AG08396 (cell line): ENCODE data around the gene LRP10.
A peak's percentile ranks its signal among the peaks of the same experiment; 100 is the strongest.
"Not testable (repeated sequence)": the region's sequence is repeated elsewhere in the genome, so short reads cannot be mapped to it uniquely, and the experiment has no call there.

Experiments
- DNase-seq: peaks from one replicate; pipeline ENCODE4 v3.0.0; 2012; ENCODE audit warnings: low spot score, mixed read lengths

LRP10 gene, protein sequence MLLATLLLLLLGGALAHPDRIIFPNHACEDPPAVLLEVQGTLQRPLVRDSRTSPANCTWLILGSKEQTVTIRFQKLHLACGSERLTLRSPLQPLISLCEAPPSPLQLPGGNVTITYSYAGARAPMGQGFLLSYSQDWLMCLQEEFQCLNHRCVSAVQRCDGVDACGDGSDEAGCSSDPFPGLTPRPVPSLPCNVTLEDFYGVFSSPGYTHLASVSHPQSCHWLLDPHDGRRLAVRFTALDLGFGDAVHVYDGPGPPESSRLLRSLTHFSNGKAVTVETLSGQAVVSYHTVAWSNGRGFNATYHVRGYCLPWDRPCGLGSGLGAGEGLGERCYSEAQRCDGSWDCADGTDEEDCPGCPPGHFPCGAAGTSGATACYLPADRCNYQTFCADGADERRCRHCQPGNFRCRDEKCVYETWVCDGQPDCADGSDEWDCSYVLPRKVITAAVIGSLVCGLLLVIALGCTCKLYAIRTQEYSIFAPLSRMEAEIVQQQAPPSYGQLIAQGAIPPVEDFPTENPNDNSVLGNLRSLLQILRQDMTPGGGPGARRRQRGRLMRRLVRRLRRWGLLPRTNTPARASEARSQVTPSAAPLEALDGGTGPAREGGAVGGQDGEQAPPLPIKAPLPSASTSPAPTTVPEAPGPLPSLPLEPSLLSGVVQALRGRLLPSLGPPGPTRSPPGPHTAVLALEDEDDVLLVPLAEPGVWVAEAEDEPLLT

DNA sequence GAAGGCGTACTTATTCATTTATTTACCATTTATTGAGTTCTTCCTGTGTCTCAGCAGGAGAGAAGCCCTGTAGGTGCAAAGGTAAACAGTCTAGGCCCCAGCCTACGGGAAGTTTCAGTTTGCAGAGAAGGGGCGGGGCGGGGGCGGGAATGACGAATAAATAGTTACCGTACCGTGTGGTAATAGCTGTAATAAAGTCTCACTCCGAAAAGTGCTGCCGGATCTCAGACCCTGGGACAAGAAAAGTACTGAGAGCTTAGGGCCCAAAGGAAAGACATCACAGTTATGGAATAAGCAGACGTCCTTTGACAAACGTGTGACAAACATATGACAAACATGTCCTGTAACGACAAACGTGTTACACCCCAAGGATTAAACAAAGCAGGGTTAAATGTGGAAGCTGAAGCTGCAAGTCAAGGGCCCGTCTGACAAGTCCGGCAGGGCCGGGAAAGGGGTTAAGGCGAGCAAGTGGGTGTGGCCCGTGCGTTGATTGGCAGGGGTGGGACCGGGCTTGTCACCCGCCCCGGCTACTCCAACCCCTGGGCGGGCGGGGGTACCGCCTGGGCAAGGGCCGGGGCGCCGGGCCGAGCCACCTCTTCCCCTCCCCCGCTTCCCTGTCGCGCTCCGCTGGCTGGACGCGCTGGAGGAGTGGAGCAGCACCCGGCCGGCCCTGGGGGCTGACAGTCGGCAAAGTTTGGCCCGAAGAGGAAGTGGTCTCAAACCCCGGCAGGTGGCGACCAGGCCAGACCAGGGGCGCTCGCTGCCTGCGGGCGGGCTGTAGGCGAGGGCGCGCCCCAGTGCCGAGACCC lies at the start of gene LRP10:
Gene LRP10, plus strand, starts transcription at position 517 of the 809 bp plus-strand sequence. CDS start 564 bp downstream, outside the sequence.
- peak; percentile 87 for DNase-seq

DNA sequence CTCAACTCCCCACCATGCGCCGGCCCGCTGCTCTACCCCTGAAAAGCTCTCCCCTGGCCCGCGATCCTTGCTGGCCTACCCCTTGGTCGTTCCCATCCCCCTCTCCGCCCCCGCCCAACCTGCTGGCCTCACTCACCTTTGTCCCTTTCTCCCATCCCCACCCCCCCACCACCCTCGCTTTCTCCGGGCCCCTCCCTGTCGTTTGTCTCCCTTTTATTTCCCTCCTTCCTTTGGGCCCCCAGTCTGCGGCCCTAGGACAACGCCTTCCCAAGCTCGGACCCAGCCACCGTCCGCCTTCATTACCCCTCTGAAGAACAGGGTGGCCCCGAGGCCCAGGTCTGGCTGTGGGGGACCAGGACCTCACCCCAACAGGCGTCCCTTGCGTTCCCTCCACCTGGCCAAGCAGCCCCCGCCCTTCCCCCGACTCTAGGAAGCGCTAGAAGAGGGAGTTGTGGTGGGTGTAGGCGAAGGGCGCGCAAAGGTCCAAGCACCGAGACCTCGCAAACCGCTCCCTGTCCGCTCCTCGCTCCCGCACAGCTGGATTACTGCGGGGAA lies 49.4 kb upstream of the LRP10 start:
- DNase-seq = no peak

DNA sequence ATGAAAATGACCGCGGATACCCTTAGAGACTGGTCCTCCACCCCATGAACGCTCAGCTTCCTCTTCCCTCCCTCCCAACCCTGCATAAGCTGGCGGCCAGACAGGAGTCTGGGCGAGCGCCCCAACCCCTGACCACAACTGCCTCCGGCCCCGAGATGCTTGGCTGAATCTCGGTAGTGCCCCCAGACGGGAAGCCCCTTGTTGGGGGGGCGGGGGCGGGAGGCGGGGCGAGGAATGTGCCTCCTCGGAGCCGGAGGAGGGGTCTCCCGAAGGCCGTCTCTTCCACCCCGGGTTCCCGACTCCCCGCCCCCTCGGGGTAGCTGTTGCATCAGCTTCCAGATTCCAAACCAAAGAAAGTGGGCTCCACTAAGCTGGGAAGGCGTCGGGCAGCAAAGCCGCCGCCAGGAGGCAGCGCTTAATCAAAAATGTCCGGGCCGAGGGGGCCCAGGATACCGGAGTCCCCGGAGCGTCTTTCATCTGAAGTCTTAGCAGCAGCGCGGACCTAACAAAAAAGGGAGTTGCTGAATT lies 48.9 kb upstream of the LRP10 start:
- peak; percentile 82 for DNase-seq

DNA sequence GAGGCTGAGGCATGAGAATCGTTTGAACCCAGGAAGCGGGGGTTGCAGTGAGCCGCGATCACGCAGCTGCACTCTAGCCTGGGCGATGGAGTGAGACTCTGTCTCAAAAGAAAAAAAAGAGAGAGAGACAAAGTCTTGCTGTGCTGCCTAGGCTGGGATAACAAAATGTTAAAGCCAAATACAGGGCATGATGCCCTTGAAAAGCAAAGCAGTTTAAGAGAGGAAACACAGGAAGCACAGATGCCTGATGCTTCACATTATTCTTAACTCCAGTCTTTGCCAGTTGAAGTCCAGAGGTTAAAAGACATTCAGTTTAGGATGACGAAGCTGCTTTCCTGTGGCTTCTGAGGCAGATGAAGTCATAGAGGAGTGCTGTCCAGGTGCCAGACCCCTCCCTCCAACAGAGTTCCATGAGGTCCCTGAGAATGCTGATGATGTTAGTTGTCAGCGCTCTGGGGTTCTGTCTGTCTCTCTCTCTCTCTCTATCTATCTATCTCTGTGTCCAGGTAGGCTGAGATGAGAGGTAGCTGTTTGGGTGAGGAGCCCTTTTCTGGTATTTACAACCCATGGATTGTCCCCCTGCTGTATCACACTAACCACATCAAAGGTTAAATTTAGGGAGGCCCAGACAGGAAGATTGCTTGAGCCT lies 46.7 kb upstream of the LRP10 start:
- DNase-seq = peak; percentile 81

DNA sequence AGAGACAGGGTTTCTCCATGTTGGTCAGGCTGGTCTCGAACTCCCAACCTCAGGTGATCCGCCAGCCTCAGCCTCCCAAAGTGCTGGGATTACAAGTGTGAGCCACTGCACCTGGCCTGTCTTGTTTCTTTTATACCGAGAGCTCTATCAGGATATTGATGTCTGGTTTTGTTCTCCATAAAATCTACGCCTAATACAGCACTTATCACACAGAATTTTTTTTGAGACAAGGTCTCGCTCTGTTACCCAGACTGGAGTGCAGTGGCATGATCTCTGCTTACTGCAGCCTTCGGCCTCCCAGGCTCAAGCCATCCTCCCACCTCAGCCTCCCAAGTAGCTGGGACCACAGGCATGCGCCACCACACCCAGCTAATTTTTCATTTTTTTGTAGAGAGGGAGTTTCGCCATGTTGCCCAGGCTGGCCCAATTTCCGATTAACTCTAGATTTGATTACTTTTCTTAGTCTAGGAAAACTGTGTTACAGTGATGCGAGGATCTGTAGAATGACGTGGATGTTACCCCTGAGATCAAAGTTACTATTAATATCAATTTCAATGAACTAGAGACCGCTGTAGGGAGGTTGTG lies 42.4 kb upstream of the LRP10 start:
- not testable (repeated sequence) for DNase-seq

DNA sequence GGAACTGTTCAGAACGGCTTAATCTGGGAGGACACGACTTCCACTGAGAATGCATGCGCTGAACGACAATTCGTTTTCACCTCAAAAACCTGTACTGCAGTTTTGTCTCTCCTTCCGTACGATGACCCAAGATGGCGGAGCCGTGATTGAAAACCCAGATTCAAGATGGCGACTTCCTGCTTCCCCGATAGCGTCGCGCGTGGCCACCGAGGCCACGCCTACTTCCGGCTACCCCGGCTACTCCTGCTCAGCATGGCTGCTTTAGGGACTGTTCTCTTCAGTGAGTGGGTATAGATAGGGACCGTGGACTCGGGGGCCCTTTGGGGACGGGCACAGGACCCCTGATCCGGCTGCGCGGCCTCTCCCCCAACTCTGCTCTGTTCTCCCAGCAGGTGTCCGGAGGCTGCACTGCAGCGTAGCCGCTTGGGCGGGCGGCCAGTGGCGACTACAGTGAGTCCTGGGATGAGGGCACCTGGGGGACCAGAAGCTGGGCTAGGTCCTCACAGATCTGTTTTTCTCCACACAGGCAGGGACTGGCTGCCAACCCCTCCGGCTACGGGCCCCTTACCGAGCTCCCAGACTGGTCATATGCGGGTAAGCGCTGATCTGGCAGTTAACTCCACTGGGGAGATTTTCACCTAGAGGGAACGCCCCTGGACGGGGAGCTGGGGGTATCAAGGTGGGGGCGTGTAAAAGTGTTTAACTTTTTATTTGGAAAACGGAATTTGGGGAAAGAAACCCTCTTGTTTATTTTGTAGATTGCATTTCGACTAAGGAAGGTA lies 41.7 kb upstream of the LRP10 start, which contains the start of gene MRPL52:
Gene MRPL52, plus strand, starts transcription at position 227 of the 782 bp plus-strand sequence. Its CDS starts 26 bp downstream, at position 253.
- DNase-seq = peak; percentile 86

DNA sequence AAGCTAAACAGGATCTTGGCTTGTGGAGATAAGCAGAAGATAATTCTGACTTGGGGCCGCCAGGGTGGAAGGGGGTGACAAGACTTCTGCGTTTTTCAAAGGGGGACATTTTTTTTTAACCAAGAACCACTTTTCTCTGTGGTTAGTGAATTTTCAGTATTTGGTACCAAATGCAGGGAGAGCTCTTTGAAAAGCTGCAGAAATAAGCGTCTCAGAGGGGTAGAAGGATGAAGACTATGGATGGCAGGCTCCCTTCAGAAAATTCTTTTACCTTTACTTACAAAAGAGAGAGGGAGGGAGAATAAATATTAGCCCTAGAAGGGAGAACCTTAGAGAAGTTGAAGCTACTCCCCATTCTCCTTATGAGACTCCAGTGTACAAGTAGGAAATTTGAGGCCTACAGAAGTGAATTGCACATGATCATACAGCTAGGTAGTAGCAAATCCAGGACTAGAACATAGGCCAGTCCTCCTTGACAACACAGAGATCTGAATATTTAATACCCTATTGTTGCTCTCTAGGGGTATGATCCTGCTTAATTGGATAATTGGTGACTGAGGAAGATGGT lies 41.0 kb upstream of the LRP10 start:
- no peak for DNase-seq

DNA sequence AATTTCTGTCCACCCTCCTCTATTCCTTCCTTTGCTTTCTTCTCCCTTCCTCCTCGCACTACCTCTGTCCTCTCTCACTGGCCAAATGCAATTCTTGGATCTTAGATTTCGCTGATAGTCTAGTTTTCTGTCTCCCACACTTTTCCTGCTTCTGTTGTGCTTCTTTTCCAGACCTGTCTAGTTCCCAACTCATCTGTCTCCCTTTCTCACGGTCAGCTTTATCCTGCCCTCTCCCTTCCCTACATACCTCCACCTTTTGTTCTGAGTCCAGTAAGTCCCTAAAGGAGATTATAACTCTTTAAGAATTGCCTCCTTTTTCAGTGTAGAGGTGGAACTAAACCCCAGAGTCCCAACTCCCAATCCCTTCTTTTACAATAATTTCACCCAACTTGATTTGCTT lies 36.0 kb upstream of the LRP10 start:
- no peak for DNase-seq

DNA sequence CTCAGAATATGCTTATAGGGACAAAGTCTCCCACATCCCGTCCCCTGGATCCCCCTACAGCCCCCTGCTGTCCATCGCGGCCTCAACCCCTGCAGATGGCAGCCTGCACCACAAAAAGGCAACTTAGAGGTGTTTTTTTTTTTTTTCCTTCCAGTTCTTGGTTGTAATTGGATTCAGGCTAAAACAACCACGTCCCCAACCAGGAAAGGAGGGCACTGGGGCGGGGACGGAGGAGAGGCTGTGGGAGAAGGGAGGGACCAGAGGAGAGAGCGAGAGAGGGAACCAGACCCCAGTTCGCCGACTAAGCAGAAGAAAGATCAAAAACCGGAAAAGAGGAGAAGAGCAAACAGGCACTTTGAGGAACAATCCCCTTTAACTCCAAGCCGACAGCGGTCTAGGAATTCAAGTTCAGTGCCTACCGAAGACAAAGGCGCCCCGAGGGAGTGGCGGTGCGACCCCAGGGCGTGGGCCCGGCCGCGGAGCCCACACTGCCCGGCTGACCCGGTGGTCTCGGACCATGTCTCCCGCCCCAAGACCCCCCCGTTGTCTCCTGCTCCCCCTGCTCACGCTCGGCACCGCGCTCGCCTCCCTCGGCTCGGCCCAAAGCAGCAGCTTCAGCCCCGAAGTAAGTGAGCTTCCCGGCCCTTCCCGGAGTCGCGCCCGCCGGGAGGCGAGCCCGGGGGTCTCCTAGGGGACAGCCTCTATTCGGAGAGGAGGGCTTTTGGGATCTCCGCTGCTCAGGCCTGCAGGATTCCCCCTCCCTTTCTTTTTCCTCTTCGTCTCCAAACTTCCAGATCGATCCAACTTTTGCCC lies 35.0 kb upstream of the LRP10 start, which contains the start of gene MMP14:
Gene MMP14, plus strand, starts transcription at position 285 of the 813 bp plus-strand sequence. Its CDS starts 233 bp downstream, at position 518.
- peak; percentile 92 for DNase-seq

DNA sequence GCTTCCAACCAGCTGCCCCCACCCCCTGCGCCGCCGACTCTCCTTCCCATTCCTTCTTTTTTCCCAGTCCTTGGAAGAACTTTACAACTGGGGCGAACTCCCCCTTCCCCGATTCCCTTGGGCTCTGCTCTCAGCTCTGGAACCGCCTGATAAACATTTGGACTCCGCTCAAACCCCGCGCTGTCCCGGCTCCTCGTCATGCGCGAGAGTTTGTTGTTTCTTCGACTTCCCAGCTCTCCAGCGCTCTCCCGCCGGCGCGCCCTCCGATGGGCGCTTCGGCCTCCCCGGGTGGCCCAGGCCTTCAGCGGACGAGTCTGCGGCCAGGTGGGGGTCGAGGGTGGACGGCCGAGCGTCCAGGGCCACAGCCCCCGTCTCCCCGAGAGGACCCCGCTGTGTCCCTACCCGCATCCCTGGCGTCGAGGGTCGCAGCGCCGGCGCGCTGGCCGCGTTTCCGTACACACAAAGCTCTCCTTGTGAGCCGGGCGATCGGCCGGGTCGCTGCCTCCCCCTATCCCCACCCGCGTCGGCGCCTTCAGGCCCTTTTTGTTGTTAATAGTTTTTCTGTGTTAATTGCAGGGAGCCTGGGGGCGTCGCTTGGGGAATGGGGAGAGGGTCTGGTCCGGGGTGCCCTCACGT lies 34.3 kb upstream of the LRP10 start:
- DNase-seq = peak; percentile 76

DNA sequence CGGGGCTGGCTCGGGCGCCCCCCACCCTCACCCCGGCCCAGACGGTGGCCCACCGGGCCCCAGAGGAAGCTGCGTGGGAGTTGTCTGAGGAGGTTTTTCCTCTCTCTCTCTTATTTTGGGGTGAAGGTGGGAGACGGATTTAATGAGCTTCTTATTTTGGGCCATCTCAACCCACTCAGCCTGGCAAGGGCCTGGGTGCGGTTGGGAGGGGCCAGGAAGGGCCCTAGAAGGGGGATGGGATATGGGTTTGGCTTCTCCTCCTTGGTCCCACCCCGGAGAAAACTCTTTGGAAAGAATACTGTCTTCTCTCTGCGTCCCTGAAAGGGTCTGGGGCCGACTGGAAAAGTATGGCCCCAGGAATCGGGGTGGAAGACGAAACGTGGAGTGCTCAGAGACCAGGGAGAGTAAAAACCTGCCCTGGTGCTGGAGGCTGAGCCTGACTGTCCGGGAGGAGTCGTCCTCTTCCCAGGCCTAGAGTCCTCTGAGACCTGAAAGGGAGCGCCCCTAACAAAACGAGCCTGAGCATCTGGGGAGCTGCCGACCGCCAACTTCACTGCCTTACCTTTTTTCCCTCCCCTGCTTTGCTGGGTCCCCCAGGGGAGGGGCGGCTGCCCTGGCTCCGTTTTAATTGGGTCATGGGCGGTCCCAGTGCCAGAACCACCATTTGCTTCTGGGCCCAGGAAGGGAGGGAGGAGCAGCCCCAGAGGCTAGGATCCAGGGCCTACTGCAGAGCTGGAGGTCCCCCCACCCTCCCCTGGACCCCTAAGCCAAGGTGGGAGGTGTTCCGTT lies 33.6 kb upstream of the LRP10 start:
- no peak for DNase-seq

DNA sequence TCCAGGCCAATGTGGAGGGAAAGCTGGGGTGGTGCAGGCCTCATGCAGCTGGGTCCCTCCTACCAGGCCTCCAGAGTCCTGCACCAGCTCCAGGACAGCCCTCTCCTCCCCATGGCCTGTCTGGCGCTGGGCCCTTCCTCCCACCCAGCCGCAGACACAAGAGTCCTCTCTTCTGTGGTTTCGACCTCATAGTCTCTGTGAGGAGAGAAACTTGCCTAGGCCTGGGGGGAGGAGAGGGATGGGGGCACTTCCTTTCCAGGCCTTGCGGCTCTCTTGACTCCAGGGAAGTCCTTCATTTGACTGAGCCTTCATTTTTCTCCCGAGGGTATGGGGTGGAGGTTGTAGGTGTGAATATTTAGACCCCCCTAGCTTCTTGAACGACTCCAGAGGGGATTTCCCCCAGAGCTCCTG lies 32.9 kb upstream of the LRP10 start:
- DNase-seq = peak; percentile 64

DNA sequence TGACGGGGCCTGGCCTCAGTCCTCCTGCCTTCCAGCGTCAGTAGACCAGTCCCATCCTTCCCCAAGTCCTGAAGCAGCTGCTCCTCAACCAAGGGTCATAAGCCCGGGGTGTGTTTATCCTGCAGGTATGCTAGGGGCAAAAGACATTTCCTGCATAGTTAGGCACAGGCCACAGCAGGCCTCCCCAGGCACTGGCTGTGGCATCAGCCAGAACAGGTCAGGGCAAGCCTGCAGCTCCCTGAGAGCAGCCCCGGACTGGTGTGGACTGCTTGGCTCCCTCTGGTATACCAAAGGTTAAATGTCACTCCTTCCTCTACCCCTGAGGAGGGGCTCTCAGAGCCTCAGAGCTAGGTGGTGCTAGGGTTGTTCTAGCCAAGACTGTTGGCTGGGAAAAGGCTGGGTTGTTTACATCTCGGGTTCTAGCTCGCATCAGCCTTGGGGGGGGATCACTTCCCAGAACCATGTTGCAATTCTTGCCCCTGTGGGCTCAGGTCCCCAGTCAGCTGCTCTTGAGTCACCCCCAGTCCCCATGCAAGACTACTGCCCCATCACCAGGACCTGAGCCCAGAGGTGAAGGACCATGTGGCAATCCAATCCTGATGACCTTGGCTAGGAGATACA lies 32.3 kb upstream of the LRP10 start:
- no peak for DNase-seq

DNA sequence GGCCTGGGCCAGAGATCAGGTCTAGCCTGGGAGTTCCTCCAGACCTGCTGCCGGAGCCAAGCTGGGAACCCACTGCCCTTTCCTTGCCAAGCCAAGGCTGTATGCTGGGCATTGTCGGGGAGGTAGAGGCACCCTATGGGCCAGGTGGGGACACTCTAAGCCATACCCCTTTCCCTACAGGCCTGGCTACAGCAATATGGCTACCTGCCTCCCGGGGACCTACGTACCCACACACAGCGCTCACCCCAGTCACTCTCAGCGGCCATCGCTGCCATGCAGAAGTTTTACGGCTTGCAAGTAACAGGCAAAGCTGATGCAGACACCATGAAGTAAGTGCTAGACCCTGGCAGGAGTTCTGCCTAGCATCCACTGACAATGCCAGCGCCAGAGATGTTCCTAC lies 30.2 kb upstream of the LRP10 start:
- DNase-seq = no peak

DNA sequence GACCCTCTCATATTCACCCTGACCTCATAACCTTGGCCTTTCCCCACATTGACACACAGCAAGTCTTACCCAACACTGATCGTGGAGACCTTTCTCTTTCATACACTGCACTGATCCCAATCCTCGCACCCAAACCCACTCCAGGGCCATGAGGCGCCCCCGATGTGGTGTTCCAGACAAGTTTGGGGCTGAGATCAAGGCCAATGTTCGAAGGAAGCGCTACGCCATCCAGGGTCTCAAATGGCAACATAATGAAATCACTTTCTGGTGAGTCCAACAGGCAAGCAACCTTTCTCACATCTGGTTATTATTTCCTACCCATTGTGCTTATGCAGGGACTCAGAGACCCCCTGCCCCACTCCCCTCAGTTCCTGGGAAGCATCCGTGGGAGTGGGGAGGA lies 29.8 kb upstream of the LRP10 start:
- DNase-seq = no peak

DNA sequence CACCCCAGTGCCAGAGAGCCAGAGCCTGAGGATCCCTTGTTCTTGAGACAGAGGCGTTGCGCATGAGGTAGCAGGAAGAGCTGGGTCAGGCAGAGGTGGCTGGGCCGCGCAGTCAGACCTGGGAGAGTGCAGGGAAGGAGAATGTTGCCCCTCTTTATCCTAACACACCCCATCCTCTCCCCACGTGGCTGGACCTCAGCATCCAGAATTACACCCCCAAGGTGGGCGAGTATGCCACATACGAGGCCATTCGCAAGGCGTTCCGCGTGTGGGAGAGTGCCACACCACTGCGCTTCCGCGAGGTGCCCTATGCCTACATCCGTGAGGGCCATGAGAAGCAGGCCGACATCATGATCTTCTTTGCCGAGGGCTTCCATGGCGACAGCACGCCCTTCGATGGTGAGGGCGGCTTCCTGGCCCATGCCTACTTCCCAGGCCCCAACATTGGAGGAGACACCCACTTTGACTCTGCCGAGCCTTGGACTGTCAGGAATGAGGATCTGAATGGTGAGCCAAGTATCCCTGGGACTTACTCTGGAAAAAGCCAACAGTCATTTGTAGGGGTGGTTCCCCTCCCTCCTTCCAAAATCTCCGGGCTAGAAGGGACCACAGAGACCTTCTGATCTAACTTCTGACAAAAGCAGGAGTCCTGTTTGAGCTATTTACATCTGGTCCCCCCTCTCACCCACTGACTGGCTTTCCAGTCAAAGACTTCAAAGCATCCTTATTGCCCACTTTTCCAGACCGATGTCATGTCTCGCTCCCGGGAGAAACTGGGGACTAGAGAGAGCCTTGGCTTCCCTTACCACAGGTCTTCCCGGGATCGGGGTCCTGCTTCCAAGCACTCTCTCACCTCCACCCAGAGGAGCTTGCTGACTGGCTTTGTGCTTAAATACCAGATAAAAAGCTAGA lies 29.1 kb upstream of the LRP10 start:
- no peak for DNase-seq
